GM18511 (cell line): ENCODE measurements around the gene FLVCR2.
"Not testable (repeated sequence)": the region's sequence is repeated elsewhere in the genome, so short reads cannot be mapped to it uniquely, and the experiment has no call there.

Experiments used
- ATAC-seq: cut with Tn5 transposase; IDR thresholded peaks from one replicate; pipeline ENCODE4 v1.9.1; 2021; ENCODE audit warnings: mild to moderate bottlenecking, moderate library complexity; ENCODE audit not compliant: unreplicated experiment

The FLVCR2 gene

DNA sequence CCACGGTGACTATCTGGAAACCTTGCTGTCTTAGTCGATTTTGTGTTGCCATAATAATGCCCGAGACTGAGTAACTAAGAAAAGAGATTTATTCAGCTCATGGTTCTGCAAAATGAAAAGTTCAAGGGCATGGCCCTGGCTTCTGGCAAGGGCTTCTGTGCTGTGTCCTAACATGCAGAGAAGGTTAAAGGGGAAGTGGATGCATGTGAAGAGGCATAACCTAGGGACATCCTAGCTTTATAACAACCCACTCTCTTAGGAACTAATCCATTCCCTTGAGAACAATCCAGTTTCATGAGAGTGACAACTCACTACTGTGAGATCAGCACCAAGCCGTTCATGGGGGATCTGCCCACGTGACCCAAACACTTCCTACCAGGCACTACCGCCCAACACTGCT, 11.5 kb downstream of the FLVCR2 start:
- ATAC-seq: no peak

DNA sequence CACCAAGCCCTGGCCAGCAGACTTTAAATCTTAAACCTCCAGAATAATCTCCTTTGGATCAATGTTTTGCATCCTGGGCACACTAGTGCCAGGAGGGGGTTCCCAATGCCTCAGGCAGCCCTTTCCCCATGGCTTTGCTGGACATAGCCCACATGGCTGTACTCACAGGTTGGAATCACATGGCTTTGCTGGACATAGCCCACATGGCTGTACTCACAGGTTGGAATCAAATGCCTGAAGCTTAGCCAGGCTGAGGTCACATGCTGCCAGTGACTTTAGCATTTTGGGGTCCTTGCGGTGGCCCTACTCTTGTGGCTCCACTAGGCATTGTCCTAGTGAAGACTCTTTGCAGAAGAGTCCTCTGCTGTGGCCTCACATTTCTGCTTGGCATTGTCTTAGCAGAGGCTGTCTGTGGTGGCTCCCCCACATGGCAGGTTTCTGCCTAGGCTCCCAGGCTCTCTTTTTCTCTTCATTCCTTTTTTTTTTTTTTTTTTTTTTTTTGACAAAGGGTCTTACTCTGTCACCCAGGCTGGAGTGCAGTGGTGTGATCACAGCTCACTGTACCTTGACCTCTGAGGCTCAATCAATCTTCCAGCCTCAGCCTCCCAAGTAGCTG, 13.0 kb downstream of the FLVCR2 start:
- no peak for ATAC-seq

DNA sequence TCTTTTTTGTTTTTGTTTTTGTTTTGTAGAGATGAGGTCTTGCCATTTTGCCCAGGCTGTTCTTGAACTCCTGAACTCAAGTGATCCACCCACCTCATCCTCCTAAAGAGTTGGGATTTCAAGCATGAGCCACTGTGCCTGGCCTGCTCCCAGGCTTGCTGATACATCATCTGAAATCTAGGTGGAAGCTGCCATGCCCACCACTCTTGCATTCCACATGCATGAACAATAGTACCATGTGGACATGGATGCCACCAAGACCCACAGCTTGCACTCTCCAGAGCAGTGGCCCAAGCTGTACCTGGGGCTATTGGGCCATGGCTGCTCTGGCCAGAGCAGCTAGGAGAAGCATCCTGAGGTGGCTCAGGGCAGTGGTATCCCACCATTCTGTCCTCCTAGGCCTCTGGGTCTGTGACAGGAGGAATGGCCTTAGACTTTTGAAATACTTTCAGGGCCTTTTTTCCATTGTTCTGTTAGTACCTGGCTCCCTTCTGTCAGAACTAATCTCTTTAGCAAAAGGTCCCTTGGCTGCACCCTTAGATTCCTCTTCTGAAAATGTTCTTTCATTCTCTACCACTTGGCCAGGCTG, 13.7 kb downstream of the FLVCR2 start:
- no peak for ATAC-seq

DNA sequence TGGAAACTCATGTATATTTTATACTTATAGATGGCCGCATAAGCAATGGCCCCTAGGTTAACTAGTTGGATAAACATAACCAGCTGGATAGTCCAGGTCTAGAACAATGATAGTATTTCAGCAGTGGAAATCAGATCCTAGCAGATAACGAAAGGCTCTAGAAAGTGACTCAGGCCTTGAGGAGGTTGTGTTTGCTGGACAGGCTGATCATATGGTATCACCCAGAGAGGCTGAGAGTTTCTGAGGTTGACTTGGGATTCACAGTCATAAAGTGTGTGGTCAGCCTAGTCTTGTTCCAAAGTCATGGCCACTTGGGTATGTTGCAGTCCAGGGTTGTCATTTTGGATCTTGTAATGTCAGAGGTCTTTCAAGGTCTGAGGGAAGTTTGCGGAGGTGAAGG, 16.8 kb downstream of the FLVCR2 start:
- ATAC-seq: no peak

DNA sequence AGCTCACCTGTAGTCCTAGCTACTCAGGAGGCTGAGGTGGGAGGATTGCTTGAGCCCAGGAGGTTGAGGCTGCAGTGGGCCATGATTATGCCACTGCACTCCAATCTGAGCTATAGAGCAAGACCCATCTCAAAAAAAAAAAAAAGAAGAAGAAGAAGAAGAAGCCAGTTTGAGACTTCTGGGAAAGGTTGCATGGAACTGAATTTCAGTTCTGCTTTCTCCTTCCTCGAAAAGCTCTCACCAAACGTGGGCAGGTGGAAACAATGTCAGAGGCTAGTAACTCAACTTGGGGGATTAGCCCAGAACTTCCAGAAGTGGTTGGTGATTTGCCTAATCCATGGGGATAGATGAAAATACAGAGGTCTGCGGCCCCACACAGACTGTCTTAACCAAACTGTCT, 18.7 kb downstream of the FLVCR2 start:
- ATAC-seq: no peak

DNA sequence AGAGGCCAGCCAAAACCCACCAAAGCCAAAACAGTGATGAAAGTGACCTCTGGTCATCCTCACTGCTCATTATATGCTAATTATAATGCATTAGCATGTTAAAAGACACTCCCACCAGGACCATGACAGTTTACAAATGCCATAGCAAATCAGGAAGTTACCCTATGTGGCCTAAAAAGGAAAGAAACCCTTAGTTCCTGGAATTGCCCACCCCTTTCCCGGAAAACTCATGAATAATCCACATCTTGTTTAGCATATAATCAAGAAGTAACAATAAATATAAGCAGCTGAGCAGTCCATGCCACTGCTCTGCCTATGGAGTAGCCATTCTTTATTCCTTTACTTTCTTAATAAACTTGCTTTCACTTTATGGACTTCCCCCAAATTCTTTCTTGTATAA, 21.7 kb downstream of the FLVCR2 start:
- not testable (repeated sequence) for ATAC-seq

DNA sequence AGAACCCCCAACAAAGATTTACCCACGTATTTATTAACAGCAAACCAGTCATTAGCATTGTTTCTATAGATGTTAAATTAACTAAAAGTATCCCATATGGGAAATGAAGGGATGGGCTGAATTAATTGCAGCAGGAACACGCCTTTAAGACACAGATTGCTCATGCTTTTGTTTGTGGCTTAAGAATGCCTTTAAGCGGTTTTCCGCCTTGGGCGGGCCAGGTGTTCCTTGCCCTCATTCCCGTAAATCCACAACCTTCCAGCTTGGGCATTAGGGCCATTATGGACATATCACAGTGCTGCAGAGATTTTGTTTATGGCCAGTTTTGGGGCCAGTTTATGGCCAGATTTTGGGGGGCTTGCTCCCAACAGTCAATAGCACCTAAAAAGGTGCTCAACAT, 22.6 kb downstream of the FLVCR2 start:
- ATAC-seq: not testable (repeated sequence)

DNA sequence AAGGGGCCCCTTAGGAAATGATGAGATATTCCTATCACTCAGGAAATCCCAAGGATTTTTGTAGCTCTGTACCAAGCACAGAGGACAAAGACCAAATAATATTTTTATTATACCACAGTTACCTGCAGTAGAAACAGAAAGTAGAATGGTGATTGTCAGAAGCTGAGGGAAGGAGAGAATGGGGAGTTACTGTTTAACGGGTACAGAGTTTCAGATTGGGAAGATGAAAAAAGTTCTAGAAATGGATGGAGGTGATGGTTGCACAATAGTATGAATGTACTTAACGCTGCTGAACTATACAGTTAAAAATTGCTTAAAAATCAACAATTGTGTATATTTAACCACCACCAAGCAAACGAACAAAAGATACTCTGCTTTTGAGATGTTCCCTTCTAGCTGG, 24.1 kb downstream of the FLVCR2 start:
- ATAC-seq: no peak

DNA sequence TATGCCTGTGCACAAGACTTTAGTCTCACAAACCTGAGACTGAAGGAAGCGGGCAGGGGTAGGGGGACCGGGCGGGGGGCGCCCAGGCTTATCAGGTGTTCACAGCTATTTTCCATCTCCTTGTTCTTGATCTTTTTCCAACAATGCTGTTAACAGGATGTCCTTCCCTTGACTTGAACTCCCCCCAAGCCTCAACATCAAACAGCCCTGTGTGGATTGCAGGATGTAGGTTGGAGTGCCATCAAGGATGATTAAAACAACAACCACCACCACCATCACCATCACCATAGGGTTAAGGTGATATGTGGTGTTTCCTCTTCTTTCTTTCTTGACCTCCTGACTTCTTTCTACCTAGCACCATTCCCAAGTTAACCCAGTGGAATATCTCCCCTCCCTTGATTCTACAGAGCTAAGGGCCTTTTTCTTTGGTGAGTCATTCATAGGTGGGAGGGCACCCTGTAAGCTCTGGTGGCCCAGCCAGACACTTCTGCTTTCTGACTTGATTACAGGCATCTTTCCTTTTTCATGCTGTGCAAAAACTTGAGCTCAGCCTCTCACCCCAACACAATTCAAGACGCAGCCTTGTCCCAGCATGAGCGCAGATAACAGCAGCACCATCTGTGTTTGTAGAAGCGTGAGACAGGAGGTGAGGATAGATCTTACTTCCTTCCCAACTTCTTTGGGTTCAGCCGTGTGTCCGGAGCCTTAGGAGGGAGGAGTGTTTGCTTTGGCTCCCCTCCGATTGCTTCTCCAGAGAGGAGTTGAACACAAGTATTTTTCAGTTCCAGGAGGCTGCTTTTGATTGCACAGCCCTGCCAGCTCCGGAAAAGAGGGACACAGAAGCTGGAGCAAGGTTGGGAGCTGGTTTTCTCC, 26.8 kb downstream of the FLVCR2 start:
- no peak for ATAC-seq

DNA sequence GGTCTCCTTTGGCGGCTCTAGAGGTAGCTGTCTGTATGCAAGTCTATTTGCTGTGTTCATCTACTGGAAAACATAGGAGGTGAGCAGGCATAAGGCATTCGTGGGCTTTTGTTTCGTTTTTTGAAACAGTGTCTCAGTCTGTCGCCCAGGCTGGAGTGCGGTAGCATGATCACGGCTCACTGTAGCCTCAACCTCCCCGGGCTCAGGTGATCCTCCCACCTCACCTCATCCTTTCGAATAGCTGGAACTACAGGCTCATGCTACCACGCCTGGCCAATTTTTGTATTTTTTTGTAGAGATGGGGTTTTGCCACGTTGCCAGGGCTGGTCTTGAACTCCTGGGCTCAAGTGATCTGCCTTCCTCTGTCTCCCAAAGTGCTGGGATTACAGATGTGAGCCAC, 27.5 kb downstream of the FLVCR2 start:
- ATAC-seq: no peak

DNA sequence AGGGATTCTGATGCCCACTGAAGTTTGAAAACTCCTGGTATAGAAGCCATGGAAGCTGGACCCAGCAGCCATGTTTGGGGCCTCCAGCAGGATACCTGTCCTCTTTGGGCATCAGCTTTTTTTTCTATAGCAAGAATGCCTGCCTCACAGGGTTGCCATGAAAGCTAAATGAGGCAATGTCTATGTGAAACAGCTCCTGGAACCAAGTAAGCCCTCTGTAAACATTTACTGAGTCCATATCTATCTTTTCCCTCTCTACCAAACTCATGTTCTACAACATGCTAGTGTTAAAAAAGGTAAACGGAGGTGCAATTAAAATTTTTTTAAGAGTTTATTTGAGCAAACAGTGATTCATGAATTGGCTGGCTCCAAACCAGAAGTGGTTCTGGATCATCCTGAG, 28.6 kb downstream of the FLVCR2 start:
- ATAC-seq: no peak

DNA sequence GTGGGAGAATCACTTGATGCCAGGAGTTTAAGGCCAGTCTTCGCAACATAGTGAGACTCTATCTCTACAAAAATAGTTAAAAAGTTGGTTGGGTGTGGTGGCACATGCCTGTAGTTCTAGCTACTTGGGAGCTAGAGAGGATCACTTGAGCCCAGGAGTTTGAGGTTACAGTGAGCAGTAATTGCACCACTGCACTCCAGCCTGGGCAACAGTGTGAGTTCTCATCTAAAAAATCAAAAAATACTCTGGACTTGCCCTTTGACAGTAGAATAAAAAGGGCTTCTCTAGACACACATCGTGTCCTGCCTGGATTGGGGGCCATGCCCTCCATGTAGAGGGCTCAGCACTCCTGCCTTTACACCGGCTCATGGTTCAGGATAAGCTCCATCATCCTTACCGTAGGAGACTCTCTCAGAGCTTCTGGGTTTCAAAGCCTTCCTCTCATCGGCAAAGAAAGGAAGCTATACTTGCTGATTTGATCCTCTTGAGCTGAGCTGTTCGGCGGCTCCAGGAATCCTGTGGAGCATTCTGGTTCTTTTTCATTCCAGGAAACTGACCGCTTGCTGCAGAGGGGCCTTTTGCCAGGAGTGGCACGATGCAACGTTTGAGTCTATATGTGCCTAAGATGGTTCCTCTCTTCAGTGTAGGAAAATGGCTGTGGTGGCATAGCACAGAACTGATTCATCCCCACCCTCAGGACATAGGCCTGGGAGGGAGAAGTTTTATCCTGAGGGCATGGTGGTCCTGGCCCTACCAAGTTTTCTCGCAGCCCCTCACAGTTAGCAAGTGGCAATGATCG, 29.6 kb downstream of the FLVCR2 start:
- no peak for ATAC-seq

DNA sequence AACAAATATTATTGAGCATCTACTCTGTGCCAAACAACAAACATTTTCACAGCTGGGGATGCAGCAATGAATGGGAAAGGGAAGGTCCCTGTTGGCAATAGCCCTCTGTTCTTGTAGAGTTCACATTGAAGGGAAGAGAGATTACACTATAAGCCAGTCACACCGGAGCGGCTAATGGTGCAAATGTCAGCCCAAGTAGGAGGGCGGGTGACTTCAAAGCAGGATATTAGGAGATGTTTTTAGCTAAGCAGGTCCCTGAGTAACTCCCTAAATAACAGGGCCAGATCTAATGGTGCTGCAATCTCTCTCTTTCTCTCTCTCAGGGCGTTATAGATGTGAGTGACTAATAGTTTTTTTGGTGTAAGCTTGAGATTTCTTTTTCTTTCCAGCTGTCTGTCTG, 30.7 kb downstream of the FLVCR2 start:
- ATAC-seq: no peak

DNA sequence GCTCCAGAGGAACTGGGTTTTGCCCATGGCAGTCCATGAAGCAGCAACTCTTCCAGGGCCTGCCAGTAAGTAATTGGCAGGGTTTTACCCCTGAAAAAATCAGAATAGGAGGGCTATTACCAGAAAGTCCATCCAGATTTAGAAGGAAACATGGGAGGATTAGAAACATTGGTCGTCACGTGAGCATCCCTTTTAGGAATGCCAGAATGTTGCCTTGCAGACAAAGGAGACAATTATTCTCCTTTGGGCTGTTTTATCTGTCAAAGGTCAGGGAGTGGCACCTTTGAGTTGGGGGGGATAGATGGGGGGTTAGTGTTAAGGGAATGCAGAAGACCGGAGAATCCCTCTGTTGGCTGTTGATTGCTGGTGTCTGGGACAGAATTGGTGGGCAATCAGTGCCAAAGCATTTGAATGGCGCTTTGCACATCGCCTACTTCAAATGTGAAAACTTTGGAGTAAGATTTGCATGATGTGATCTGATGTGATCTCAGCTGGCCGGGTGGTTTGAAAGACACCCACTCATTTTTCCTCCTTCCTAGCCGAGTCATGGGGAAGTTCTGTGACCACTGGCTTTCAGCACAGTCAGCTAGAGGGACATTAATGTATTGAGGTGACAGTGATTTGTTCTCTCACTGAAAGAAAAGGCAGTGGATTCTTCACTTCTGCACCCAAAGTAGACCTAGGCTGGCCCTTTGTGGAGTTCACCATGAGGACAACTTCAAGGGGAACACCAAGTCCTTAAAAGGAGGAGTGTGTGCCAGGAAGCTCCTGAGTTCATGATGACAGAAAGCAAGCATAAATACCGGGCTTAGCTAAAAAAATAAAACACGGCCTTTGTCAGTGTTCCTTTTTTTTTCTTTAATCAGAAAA, 31.4 kb downstream of the FLVCR2 start:
- no peak for ATAC-seq

DNA sequence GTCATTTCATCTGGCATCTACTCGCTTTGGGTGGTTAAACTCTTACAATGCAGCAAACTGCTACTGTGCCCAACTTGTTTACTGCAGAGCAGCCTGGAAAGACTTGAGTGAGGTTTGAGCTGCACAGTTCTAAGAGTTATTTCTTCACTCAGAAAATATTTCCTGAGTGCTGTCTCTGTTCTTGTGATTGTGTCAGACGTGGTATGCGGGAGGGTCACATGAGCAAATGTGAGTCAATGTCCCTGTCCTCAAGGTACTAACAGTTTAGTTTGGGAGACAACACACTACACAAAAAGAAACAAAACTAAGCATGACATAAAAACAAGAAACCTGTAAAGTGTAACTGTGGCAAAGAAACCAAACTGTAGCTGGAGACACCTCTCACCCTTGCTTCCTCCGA, 32.4 kb downstream of the FLVCR2 start:
- no peak for ATAC-seq

DNA sequence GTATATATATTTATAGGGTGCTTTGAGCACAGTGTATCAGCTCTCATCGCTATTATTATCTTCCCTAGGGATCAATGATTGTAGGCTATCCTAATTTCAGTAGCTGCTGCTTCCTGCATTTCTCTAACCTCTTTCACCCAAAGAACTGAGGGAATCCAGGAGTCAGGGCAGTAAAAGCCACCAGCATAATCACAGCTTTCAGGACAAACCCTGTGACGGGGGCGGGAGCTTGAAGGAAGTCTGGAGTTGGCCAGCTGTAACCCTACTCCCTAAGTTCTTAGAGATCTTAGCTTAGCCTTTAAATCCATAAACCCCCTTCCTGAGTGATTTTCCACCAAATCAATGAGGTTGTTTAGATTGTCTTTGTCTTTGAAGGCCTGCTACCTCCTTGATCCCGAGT, 33.7 kb downstream of the FLVCR2 start:
- no peak for ATAC-seq

DNA sequence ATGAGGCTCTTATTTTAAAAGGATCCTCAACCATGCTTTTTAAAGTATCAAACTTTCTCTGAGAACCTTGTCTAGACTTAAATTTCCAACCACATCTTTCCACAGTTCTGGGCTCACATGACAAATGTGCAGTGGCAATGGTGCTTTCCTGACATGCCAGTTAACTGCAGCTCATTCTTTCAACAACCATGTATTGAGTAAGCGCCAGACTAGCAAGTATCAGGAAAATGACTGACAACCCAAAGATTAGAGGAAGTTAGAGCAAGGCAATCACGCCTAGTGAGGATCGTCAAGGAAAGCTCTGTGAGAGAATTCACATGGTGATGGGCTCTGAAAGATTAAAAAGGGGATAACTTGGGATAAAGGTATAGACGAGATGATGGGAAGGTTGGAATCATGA, 35.8 kb downstream of the FLVCR2 start:
- ATAC-seq: no peak

DNA sequence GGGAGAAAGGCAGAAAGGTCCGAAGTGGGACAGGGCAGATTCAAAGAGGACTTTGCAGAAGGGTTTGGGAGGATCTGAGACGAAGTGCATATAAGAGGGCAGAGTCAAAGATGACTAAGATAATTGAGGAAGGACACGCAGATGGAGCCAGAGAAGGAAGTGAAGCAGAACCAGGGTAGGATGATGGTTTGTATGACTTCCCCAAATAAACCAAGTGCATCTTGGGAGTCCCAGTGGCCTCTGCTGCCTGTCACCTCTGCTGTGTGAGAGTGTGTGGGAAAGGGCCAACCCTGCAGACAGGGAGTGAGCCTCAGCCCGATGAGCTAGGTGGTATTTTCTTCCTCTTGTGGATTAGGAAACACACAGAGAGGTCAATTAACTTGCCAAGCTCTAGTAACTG, 36.8 kb downstream of the FLVCR2 start:
- no peak for ATAC-seq

DNA sequence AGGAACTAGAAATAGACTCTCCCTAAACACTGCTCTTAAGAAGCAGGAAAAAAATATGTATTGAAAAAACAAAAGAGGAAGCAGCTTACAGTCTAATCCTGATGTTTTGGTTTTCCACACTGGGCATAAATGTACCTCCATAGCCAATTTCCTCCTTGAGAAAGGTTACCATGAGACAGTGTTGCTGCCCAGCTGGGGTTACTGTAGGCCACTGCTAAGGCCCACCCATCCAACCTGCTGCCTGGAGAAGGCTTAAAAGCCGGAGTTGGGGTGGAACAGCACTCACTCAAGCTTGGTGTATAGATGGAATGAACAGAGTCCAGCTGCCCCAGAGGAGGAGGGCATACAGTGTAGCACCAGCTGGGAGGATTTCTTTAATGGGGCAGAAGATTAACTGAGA, 41.1 kb downstream of the FLVCR2 start:
- no peak for ATAC-seq

DNA sequence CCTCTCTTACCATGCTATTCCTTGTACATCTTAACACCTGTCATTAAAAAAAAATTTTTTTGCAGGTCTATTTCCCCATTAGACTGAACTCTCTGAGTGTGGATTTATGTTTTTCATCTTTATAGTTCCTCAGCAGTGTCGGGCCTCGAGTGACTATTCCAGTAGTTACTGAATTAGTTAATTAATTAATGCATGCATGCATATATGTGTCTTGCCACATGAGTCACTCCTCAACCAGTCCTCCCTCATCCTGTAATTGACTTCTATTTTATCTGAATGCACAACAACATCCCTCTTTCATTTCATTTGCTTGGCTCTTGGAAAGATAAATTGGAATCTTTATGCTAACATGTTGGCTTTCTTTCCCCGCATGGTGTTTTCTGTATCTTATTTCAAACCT, 46.6 kb downstream of the FLVCR2 start:
- no peak for ATAC-seq

DNA sequence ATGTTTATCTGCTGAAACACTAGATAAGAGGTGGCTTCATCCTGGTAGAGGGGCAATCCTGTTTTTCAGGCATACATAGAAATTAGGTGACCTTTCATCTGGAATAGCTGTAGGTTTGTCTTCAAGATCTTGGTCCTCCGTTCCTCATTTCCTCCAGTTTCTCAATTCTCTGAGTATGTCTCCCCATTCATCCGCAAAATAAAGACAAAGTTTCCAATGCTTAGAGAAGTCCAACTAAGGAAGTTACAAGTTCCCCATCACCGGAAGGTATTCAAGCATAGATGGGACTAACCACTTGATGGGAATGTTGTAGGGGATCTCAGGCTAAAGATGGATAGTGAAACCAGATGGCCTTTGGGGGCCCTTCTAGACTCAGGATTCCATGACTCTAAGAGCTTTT, 48.0 kb downstream of the FLVCR2 start:
- no peak for ATAC-seq
